HUDEP-2 (cell line): Measurements from ENCODE around the gene CEP70.
"Not testable (repeated sequence)": the region's sequence is repeated elsewhere in the genome, so short reads cannot be mapped to it uniquely, and the experiment has no call there.

Experiments
- DNase-seq, 76 experiments: peaks; one replicate each; lab custom pipeline; 2025; ENCODE audit not compliant: unreplicated experiment in 76 of 76; lab: John Stamatoyannopoulos, UW

The CEP70 gene, protein sequence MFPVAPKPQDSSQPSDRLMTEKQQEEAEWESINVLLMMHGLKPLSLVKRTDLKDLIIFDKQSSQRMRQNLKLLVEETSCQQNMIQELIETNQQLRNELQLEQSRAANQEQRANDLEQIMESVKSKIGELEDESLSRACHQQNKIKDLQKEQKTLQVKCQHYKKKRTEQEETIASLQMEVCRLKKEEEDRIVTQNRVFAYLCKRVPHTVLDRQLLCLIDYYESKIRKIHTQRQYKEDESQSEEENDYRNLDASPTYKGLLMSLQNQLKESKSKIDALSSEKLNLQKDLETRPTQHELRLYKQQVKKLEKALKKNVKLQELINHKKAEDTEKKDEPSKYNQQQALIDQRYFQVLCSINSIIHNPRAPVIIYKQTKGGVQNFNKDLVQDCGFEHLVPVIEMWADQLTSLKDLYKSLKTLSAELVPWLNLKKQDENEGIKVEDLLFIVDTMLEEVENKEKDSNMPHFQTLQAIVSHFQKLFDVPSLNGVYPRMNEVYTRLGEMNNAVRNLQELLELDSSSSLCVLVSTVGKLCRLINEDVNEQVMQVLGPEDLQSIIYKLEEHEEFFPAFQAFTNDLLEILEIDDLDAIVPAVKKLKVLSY

GRCh38 chr3:138594150-138594934 is at the start of gene CEP70:
TSS of gene CEP70 (minus strand) at chr3:138594260. CDS start at chr3:138572927, 21,333 bp downstream.
- no peak for DNase-seq

GRCh38 chr3:138642927-138643253 is 48.8 kb upstream of the CEP70 start:
- DNase-seq = no peak

- DNase-seq = no peak
Observed at GRCh38 chr3:138642226-138642926, 48.3 kb upstream of the CEP70 start.

GRCh38 chr3:138640537-138640936 is 46.5 kb upstream of the CEP70 start:
- peak in 1 of 76 experiments; percentile 9 for DNase-seq

GRCh38 chr3:138638641-138639040 is 44.6 kb upstream of the CEP70 start:
- DNase-seq = no peak

- DNase-seq = no peak
Observed at GRCh38 chr3:138629526-138629925, 35.5 kb upstream of the CEP70 start.

DNA sequence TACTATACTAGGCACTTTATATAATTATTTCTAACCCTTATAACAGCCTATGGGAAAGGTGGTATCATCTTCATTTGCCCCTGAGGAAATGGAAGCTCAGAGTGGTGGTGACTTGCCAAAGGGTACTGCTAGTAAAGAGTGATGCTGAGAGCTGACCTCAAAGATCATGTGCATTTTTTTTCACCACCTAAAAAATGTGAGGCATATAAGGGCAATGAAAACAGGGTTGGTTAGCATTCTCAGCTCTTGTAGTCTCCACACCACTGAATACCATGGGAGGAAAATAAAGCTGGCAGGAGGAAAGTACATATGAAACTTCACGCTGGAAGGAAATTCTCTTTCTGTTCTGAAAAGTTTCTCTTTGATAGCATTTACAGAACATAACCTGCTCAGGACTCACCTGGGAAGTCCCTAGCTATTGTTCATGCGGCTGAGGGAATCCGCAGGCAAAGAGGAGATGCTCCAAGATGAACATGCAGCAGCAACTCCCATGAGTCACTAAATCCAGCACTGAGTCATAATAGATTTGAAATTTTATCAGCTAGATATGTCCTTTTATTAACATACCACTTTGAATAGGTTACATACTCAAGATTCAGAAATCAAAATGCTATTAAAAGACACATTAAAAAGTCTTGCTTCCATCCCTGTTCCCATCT is 31.8 kb upstream of the CEP70 start:
- no peak for DNase-seq

- DNase-seq = no peak
Observed at GRCh38 chr3:138624518-138624917, 30.5 kb upstream of the CEP70 start.

DNA sequence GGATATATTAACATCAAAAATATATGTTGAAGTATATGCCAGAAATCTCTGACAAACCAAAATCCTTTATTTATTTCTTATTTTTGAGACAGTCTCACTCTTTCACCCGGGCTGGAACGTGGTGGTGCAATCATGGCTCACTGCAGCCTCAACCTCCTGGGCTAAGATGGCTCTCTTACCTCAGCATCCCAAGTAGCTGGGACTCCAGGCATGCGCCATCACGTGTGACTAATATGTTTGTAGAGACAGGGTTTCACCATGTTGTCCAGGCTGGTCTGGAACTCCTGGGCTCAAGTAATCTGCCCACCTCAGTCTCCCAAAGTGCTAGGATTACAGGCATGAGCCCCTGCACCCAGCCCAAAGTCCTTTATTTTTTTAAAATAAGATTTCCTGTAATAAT is 26.4 kb upstream of the CEP70 start:
- DNase-seq = no peak

DNA sequence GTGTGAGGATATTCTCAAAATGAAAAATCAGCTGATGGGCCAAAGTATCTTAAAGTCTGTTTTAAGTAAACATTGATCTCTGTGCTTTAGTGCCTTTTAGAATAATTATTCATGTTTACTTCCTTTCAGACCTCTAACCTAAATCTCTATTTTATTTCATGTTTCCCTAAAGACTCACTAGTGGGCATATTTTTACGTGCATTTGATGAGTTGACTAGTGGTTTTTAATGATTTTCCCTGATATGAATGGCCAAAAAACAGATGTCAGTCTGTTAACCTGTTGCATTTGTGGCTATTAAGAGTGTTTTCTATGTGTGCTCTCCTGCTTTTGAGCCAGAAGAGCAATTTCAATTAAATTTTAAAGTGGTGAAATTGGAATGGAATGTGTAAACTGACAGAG is 21.4 kb upstream of the CEP70 start:
- no peak for DNase-seq

- no peak for DNase-seq
Observed at GRCh38 chr3:138609898-138610266, 15.8 kb upstream of the CEP70 start.

DNA sequence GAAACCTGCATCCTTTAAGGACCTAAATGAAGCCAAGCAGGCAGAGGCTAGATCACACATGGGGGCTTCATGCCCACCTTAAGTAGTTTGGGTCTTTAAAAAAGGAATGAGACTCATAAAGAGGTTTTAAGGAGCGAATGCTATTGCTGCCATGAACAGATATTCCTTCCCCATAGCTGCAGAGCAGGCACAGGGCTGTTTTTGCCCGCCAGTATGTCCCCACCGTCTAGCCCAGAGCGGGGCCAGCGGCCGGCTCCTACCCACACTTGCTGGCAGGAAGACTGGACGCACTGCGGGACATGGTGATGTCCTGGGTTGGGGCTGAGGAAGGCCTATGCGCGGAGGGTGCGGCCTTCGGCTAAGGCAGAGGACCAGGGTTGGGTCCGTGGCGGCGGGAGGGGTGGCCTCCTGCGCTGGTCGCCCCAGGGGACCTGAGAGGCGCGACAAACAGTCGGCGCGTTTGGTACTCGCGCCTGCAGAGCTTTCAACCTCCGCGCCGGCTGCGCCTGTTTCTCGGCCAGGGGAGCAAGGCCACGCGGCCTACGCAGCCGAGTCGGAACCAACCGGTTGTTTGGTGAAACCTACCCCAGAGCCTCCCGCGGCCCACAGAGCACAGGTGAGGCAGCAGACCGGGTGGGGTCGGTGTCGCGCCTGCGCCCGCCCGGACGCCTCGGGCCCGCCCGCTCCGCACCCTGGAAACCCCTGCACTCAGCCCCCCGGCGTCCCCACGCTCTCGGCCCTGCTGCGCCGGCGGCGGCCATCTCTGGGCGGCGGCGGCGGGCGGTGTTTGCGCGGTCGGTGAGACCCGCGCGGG is 14.5 kb upstream of the CEP70 start, which contains the start of gene FAIM:
Gene FAIM, plus strand, starts transcription at position 450 of the 814 bp plus-strand sequence. CDS start 10,956 bp downstream, outside the sequence.
- peak in 52 of 76 experiments; percentile 3 to 76 (median 29) for DNase-seq

- not testable (repeated sequence) for DNase-seq
Observed at GRCh38 chr3:138604106-138604595, 10.1 kb upstream of the CEP70 start.

GRCh38 chr3:138601661-138602060 is 7.6 kb upstream of the CEP70 start:
- not testable (repeated sequence) for DNase-seq

DNA sequence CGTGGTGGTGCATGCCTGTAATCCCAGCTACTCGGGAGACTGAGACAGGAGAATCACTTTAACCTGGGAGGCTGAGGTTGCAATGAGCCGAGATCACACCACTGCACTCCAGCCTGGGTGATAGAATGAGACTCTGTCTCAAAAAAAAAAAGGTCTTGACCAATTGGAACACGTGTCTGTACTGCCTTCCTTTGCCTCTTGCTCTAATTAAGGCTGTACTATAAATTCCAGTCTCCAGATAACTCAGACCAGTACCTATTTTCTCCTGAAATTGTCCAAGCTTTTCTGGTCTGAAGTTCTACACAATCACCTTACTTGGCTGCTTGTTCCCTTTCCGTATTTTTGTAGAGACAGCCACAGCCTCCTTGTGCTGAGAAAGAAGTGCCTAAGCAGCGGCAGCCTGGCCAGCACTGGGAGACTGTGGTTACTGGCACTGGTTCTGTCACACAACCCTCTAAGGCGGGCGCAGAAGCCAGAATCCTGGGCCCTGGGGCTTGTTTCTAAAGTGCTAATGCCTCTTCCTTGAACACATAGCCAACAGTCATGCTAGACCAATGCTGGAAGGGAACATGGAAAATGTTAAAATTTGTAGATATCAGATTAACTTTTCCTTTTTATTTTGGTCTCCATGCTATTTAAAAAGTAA is 6.2 kb upstream of the CEP70 start:
- no peak for DNase-seq

GRCh38 chr3:138598534-138598933 is 4.5 kb upstream of the CEP70 start:
- no peak for DNase-seq

DNA sequence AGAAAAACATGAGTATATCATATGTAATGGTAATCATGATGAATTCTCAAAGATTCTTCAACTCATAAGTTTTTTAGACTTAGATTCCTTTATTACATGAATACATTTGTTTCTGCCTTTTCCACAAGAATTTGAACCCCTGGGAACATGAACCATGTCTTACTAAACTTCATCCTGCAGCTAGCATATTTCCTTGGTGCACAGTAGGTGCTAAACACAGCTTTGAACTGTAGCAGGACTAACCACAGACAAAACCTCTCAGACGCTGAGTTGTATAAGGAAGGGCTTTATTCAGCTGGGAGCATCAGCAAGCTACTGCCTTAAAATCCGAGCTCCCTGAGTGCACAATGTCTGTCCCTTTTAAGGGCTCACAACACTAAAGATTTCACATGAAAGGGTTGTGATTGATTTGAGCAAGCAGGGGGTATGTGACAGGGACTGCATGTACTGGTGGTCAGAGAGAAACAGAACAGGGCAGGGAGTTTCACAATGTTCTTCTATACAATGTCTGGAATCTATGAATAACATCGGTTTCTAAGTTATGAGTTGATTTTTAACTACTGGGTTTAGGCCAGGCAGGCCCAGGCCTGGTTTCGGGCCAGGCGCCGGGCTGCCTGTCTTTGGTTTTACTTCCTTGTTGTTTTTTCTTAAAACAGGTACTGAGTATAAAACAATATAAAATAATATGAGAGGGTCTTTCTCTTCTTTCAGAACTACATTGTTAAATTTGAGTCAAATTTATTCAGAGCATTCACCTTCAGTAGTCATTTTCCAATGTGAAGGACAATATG is 3.3 kb upstream of the CEP70 start:
- DNase-seq = not testable (repeated sequence)
